Measurements from ENCODE around the gene SPAG16. TPM values are rescaled to one million over a fixed set of nuclear protein-coding genes. Genes with fewer than 3 reads are reported as not detected.

SPAG16 gene
- total RNA-seq, 1 experiment from 2014 or later, result 17.3 TPM

GRCh38 chr2:213818436-213818835, 534.2 kb downstream of the SPAG16 start:
- Histone ChIP-seq H3K23ac (ENCODE audit: insufficient read length, low read depth, low read length) (no peak overlapping the region), H3K9ac (ENCODE audit: extremely low read depth, insufficient read length, low read length) (no peak overlapping the region), H3K9me3 (ENCODE audit: control insufficient read depth, low read depth, low read length) (no peaks in the 10 kb centered on the region), H3K4ac (ENCODE audit: low read depth, low read length) (no peak overlapping the region), H3K79me1 (ENCODE audit: insufficient read depth, low read depth, low read length, poor library complexity, severe bottlenecking) (no peaks in the 10 kb centered on the region), H3K79me2 (ENCODE audit: insufficient read depth, low read length) (no peaks in the 10 kb centered on the region), H4K20me1 (ENCODE audit: control insufficient read depth, insufficient read depth, insufficient read length) (no peaks in the 10 kb centered on the region), H3K4me2 (ENCODE audit: insufficient read depth, insufficient read length, low read length) (no peak overlapping the region), H4K8ac (replicated peaks; ENCODE audit: insufficient read length, low read depth, low read length) (no peak overlapping the region), H4K91ac (ENCODE audit: insufficient read length, low read depth, low read length) (no peak overlapping the region), H3K18ac (ENCODE audit: insufficient read length, low read depth, low read length) (no peak overlapping the region), H3K27me3 (ENCODE audit: insufficient read depth, low read length) (no peaks in the 10 kb centered on the region), H3K4me1 (ENCODE audit: insufficient read depth, low read length) (no peaks in the 10 kb centered on the region), H2BK5ac (ENCODE audit: insufficient read length, low read length) (no peak overlapping the region), H4K5ac (ENCODE audit: insufficient read length, low read depth, low read length) (no peak overlapping the region), H3K56ac (ENCODE audit: insufficient read length, low read depth, low read length) (no peak overlapping the region), H2BK120ac (ENCODE audit: low read depth, low read length, poor library complexity, severe bottlenecking) (no peak overlapping the region), H2AK5ac (ENCODE audit: insufficient read length, low read length) (no peak overlapping the region), H2BK12ac (ENCODE audit: insufficient read length, low read depth, low read length) (no peak overlapping the region), H3T11ph (ENCODE audit: low read length) (no peak overlapping the region), H3K23me2 (ENCODE audit: insufficient read length, low read depth, low read length, poor library complexity, severe bottlenecking) (no peaks in the 10 kb centered on the region), H2BK20ac (ENCODE audit: low read depth, low read length, poor library complexity, severe bottlenecking) (no peak overlapping the region), H3K27ac (ENCODE audit: insufficient read length, low read depth, low read length) (no peak overlapping the region), H2BK15ac (ENCODE audit: low read depth, low read length) (no peak overlapping the region), H3K14ac (ENCODE audit: insufficient read depth, low read length) (no peak overlapping the region), H2AFZ (ENCODE audit: low read length) (no peak overlapping the region)
- Mint-ChIP-seq H3K4me3 (no peak overlapping the region), H3K27ac (peak overlapping the region in 1 of 3 experiments; percentile 10; a peak in 1 of 7 replicates), H3K27me3 (ENCODE audit: low read depth) (no peaks in the 10 kb centered on the region), H3K9me3 (peaks cover 0 to 9% of the 10 kb centered on the region in 2 experiments), H3K4me1 (peaks cover 0 to 3% of the 10 kb centered on the region in 2 experiments; a peak in 1 of 4 replicates), H3K36me3 (ENCODE audit: insufficient read depth in 1 of 3, low read depth in 3 of 3) (peaks cover 0 to 8% (median under 1%) of the 10 kb centered on the region in 3 experiments; a peak in 3 of 7 replicates)
- no peak for DNase-seq
- WGBS (ENCODE audit: extremely low coverage, insufficient read length, low lambda C conversion rate), result no CpG with 5 or more reads among the region's 1 CpG
- TF ChIP-seq CTCF (conservative IDR thresholded peaks at IDR 0.05), result no peak

Data from H9 (cell line).